ENCODE data around the gene JMJD7.

JMJD7 gene

DNA sequence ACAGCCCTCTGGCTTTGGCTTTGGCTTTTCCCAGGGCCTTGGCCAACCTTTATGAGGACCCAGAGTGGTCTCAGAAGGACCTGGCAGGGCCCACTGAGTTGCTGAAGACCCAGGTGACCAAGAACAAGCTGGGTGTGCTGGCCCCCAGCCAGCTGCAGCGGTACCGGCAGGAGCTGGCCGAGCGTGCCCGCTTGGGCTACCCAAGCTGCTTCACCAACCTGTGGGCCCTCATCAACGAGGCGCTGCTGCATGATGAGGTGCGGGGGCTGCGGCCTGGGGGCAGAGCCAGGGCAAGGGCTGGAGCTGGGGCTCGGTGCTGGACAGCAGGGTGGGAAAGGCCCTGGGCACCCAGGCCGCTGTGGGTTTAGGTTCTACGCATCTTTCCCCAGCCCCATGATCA is 16.9 kb downstream of the JMJD7 start:
- no peak overlapping the region for H2AFZ ChIP-seq (ENCODE audit: low read length)
- H4K20me1 ChIP-seq (ENCODE audit: insufficient read depth, low read length): no peaks in the 10 kb centered on the region

GRCh38 chr15:41847206-41847605 is 19.3 kb downstream of the JMJD7 start:
- no peaks in the 10 kb centered on the region for H3K9me2 ChIP-seq (ENCODE audit: low read depth, low read length)
- no peaks in the 10 kb centered on the region for H3K79me2 ChIP-seq (ENCODE audit: insufficient read depth, low read length)
- H3K9ac ChIP-seq (ENCODE audit: low read length): no peak overlapping the region
- no peak overlapping the region for H3K27ac ChIP-seq (ENCODE audit: low read depth, low read length, poor library complexity, severe bottlenecking)
- no peaks in the 10 kb centered on the region for H3K9me3 ChIP-seq (ENCODE audit: low read length)
- H4K20me1 ChIP-seq (ENCODE audit: insufficient read depth, low read length): no peaks in the 10 kb centered on the region
- no peak for TF ChIP-seq CTCF (IDR thresholded peaks at IDR 0.05; ENCODE audit: low read length)
- no peak for TF ChIP-seq EZH2 (IDR thresholded peaks at IDR 0.05; ENCODE audit: borderline replicate concordance, low read length)
- no peaks in the 10 kb centered on the region for H3F3A ChIP-seq (ENCODE audit: insufficient read depth, low read length)
- no peak overlapping the region for H2AFZ ChIP-seq (ENCODE audit: low read length)
- no peak overlapping the region for H3K4me3 ChIP-seq (ENCODE audit: low read depth, low read length, poor library complexity, severe bottlenecking)
- no peaks in the 10 kb centered on the region for H3K27me3 ChIP-seq (ENCODE audit: insufficient read depth, low read length)
- H3K4me2 ChIP-seq (ENCODE audit: low read length): no peak overlapping the region
- H3K4me1 ChIP-seq (ENCODE audit: insufficient read depth, low read length, severe bottlenecking): no peaks in the 10 kb centered on the region
- peaks cover 7% of the 10 kb centered on the region for H3K36me3 ChIP-seq (ENCODE audit: insufficient read depth, low read length)

More for the DNA sequence above, 16.9 kb downstream of the JMJD7 start:
- no peak for TF ChIP-seq CTCF (IDR thresholded peaks at IDR 0.05; ENCODE audit: low read length)
- TF ChIP-seq EZH2 (IDR thresholded peaks at IDR 0.05; ENCODE audit: borderline replicate concordance, low read length): no peak
- Histone ChIP-seq H3K9ac (ENCODE audit: low read length) (no peak overlapping the region), H3K27ac (ENCODE audit: low read depth, low read length, poor library complexity, severe bottlenecking) (no peak overlapping the region), H3K4me2 (ENCODE audit: low read length) (no peak overlapping the region), H3K9me2 (ENCODE audit: low read depth, low read length) (no peaks in the 10 kb centered on the region), H3F3A (ENCODE audit: insufficient read depth, low read length) (no peaks in the 10 kb centered on the region), H3K9me3 (ENCODE audit: low read length) (no peaks in the 10 kb centered on the region), H3K4me1 (ENCODE audit: insufficient read depth, low read length, severe bottlenecking) (no peaks in the 10 kb centered on the region), H3K79me2 (ENCODE audit: insufficient read depth, low read length) (no peaks in the 10 kb centered on the region), H3K27me3 (ENCODE audit: insufficient read depth, low read length) (no peaks in the 10 kb centered on the region), H3K4me3 (ENCODE audit: low read depth, low read length, poor library complexity, severe bottlenecking) (no peak overlapping the region), H3K36me3 (ENCODE audit: insufficient read depth, low read length) (peaks cover 7% of the 10 kb centered on the region)

- Histone ChIP-seq H3K36me3 (ENCODE audit: insufficient read depth, low read length) (peaks cover 7% of the 10 kb centered on the region), H3K9me2 (ENCODE audit: low read depth, low read length) (no peaks in the 10 kb centered on the region), H3K9me3 (ENCODE audit: low read length) (no peaks in the 10 kb centered on the region), H3K4me1 (ENCODE audit: insufficient read depth, low read length, severe bottlenecking) (no peaks in the 10 kb centered on the region), H3K27ac (ENCODE audit: low read depth, low read length, poor library complexity, severe bottlenecking) (no peak overlapping the region), H3K4me3 (ENCODE audit: low read depth, low read length, poor library complexity, severe bottlenecking) (no peak overlapping the region), H3K9ac (ENCODE audit: low read length) (no peak overlapping the region), H4K20me1 (ENCODE audit: insufficient read depth, low read length) (no peaks in the 10 kb centered on the region), H2AFZ (ENCODE audit: low read length) (no peak overlapping the region), H3K4me2 (ENCODE audit: low read length) (no peak overlapping the region), H3K27me3 (ENCODE audit: insufficient read depth, low read length) (no peaks in the 10 kb centered on the region), H3K79me2 (ENCODE audit: insufficient read depth, low read length) (no peaks in the 10 kb centered on the region), H3F3A (ENCODE audit: insufficient read depth, low read length) (no peaks in the 10 kb centered on the region)
- TF ChIP-seq CTCF (IDR thresholded peaks at IDR 0.05; ENCODE audit: low read length) (no peak), EZH2 (IDR thresholded peaks at IDR 0.05; ENCODE audit: borderline replicate concordance, low read length) (no peak)
Measured at GRCh38 chr15:41847981-41848380, 20.1 kb downstream of the JMJD7 start.
